Hematopoietic multipotent progenitor cell (in vitro differentiated cells): ENCODE results near the gene KSR1. TPM values are rescaled to one million over a fixed set of nuclear protein-coding genes. Genes with fewer than 3 reads are reported as not detected.
"Not testable (repeated sequence)": the region's sequence is repeated elsewhere in the genome, so short reads cannot be mapped to it uniquely, and the experiment has no call there.

Source experiments
- DNase-seq, 3 donors: peaks; one replicate each; pipeline ENCODE4 v3.0.0-alpha.2; 2011 to 2015; ENCODE audit warnings: low read depth in 2 of 3, low spot score in 2 of 3
- total RNA-seq: library from RNA; depleted of rRNA; stranded (reverse); fragments of >200 nt; gene quantifications from one replicate; pipeline ENCODE4 v1.2.3, GENCODE V29; 2012

KSR1 gene
- total RNA-seq, 1 donor, result 43.1 TPM

GRCh38 chr17:27627514-27627913 lies 171.3 kb downstream of the KSR1 start:
- no peak for DNase-seq

- DNase-seq, result no peak
Observed at GRCh38 chr17:27628376-27628775, 172.1 kb downstream of the KSR1 start.

- not testable (repeated sequence) for DNase-seq
Observed at GRCh38 chr17:27629260-27629659, 173.0 kb downstream of the KSR1 start.

DNA sequence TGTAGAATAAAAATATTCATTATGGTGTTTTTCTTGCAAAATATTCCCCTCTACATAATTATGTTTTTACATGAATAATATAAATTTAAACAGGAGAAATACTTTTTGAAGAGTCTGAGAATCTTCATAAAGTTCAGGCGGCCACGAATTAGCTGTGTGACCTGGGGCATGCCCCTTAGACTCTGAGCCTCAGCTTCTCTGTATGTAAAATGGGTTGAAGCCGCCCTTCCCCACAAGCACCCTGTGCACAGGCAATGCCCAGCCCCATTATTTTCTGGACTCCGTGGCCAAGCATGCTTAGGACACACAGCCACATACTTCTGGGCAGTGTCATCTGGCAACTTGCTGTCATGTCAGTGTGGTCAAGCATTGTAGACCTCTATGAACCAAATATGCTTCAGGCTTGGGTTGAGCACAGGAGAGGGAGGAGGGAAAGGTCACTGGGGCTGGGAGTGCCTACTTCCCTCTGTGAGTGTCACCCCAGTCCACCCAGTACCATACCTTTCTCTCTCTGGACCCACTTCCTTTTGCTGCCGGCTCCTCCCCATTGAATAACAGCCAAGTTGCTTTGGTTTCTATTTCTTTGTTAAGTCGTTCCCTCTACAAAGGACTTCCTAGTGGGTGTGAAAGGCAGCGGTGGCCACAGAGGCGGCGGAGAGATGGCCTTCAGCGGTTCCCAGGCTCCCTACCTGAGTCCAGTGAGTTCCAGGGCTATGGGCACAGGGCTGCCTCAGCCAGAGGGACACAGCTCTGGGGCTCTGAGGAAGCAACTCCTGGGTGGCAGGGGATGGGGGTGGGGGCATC lies 174.6 kb downstream of the KSR1 start, which contains the start of gene LGALS9:
Gene LGALS9 (plus strand): TSS at position 582 of the 804 bp plus-strand sequence. CDS start 78 bp downstream, at position 660.
- DNase-seq, result peak in 2 of 3 donors; percentile 52 to 74

GRCh38 chr17:27631411-27631760 lies 175.1 kb downstream of the KSR1 start:
- DNase-seq, result peak; percentile 7 to 49 (median 20)

GRCh38 chr17:27631897-27632725 lies 175.9 kb downstream of the KSR1 start:
- DNase-seq, result peak in 1 of 3 donors; percentile 26

GRCh38 chr17:27632766-27633165 lies 176.5 kb downstream of the KSR1 start:
- peak in 1 of 3 donors; percentile 7 for DNase-seq

GRCh38 chr17:27633312-27634025 lies 177.2 kb downstream of the KSR1 start:
- no peak for DNase-seq

- no peak for DNase-seq
Observed at GRCh38 chr17:27634026-27634335, 177.7 kb downstream of the KSR1 start.

- DNase-seq, result peak in 1 of 3 donors; percentile 22
Observed at GRCh38 chr17:27634776-27635175, 178.5 kb downstream of the KSR1 start.

- peak in 2 of 3 donors; percentile 72 to 88 for DNase-seq
Observed at GRCh38 chr17:27635275-27635823, 179.1 kb downstream of the KSR1 start.

GRCh38 chr17:27636005-27636520 lies 179.8 kb downstream of the KSR1 start:
- DNase-seq, result not testable (repeated sequence)

DNA sequence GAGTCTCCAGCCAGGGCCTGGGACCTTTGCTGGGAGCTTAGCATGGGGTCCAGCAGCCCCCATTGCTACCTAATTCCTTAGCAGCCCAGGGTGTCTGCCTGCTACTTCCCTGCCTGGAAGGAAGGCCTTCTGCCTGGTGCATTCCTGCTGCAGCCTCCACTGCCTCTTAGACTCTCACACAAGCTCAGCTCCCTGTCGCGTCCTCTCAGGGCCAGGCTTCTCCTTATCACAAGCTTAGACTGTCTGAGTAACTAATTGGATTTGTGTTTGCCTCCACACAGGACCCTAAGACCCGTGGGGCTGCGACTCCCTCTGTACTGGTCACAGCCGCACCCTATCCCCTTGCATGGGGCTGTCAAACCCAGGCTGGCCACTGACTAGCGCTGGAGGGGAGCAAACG lies 181.6 kb downstream of the KSR1 start:
- not testable (repeated sequence) for DNase-seq

DNA sequence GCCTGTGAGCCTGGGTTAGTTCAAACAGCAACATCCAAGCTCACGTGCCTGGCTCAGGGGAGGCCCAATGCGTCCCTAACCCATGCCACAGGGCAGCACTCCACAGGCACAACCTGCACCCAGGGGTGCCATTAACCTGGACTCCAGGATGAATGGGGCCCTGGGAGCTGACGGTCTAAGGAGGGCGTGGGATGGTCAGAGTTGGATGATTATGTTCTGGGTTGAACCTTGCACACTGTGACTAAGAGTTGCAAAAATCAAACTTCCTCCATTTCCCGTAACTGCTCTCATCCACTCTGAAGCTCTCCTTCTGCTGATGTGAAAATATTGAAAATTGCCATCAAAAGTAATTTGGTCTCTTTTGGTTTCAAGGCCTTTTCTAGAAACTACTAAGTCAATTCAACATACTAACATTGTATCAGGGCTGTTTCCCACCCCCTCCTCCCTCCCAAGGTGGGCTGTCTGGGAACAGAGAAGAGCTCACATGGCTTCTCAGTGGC lies 182.2 kb downstream of the KSR1 start:
- DNase-seq, result not testable (repeated sequence)

DNA sequence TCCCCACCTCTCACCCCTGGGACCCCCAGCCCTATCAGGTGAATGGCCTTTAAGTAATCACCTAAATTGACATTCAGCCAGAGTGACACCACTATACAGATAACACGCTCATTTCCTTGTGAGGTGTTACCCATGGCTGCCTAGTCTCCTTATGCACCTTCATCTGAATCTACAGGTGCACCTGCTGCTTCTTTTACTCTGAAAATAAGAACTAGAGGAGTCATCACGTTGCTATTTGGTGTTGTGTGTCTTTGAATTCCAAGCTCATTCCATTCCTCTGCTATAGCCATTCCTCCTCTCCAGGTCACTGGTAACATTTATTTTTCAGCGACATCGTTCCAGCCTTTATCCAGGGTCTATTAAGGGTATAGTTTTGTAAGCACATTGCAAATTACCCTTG lies 184.5 kb downstream of the KSR1 start:
- DNase-seq, result no peak

- DNase-seq, result no peak
Observed at GRCh38 chr17:27644586-27644985, 188.3 kb downstream of the KSR1 start.

- DNase-seq, result not testable (repeated sequence)
Observed at GRCh38 chr17:27645621-27646020, 189.4 kb downstream of the KSR1 start.

DNA sequence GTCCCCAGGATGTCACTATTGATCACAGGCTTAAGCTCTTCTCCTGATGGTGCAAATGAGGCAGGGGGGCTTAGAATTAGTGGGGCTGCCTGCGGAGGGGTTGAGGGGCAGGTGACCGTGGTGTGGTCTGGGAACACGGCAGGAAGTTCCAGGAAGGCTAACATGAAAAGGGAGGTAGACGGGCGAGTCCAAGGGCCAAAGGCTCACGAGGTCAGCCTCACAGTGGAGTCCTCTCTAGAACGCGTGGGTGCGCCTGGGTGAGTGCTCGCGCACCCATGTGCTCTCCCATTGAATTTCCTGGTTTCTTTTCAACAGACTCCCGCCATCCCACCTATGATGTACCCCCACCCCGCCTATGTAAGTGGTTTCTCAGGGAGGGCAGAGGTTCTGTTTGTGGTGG lies 190.0 kb downstream of the KSR1 start:
- no peak for DNase-seq

DNA sequence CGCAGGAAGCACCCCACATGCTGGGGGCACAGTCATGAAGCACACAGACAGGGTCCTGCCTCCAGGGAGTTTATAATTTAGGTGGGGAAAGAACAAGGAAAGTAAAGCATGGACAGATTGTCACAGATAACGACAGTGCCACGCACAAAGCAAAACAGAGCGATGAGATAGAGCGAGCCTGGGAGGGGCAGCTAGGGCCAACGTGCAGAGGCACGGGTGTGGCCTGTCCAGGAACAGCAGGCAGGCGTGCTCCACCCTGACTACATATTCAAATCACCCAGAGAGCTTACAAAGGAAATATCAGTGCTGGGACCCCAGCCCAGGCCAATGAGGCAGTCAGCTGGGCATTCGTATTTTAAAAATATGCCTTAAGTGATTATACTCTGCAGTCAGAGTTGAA lies 191.5 kb downstream of the KSR1 start:
- no peak for DNase-seq

DNA sequence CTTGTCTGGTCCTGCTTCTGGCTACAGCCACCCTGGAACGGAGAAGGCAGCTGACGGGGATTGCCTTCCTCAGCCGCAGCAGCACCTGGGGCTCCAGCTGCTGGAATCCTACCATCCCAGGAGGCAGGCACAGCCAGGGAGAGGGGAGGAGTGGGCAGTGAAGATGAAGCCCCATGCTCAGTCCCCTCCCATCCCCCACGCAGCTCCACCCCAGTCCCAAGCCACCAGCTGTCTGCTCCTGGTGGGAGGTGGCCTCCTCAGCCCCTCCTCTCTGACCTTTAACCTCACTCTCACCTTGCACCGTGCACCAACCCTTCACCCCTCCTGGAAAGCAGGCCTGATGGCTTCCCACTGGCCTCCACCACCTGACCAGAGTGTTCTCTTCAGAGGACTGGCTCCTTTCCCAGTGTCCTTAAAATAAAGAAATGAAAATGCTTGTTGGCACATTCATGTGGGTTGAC lies 192.9 kb downstream of the KSR1 start:
- not testable (repeated sequence) for DNase-seq
